ENCODE results near the gene ARHGAP6.

ARHGAP6 gene

DNA sequence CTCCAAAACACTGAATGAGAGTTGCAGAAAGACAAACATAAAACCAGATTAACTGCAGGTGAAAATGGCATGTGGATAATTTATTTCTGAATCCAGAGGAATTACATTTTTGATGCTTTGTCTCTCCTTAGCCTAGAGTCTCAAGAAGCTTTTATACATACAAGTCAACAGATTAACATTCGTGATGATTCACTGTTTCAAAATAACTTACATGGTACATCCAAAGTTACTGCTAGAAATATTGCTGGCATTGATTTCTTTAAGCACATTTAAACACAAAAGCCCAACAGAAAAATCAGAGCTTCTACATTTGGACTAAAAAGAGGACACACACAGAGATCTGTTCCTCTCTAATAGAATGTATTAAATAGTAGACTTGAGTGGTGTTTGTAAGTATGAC lies 266.9 kb downstream of the ARHGAP6 start:
- Histone ChIP-seq H3K36me3 (ENCODE audit: control insufficient read depth, insufficient read depth, low read length) (no peaks in the 10 kb centered on the region), H3K27me3 (replicated peaks; ENCODE audit: control insufficient read depth, insufficient read depth, low read length) (no peaks in the 10 kb centered on the region), H3K4me3 (replicated peaks; ENCODE audit: low read depth, low read length) (no peak overlapping the region)
- no peak for DNase-seq (ENCODE audit: extremely low read depth, insufficient read length)
- TF ChIP-seq, protein P1, sequence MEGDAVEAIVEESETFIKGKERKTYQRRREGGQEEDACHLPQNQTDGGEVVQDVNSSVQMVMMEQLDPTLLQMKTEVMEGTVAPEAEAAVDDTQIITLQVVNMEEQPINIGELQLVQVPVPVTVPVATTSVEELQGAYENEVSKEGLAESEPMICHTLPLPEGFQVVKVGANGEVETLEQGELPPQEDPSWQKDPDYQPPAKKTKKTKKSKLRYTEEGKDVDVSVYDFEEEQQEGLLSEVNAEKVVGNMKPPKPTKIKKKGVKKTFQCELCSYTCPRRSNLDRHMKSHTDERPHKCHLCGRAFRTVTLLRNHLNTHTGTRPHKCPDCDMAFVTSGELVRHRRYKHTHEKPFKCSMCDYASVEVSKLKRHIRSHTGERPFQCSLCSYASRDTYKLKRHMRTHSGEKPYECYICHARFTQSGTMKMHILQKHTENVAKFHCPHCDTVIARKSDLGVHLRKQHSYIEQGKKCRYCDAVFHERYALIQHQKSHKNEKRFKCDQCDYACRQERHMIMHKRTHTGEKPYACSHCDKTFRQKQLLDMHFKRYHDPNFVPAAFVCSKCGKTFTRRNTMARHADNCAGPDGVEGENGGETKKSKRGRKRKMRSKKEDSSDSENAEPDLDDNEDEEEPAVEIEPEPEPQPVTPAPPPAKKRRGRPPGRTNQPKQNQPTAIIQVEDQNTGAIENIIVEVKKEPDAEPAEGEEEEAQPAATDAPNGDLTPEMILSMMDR (IDR thresholded peaks at IDR 0.05; ENCODE audit: insufficient read depth, low read length, poor library complexity, severe bottlenecking): no peak

DNA sequence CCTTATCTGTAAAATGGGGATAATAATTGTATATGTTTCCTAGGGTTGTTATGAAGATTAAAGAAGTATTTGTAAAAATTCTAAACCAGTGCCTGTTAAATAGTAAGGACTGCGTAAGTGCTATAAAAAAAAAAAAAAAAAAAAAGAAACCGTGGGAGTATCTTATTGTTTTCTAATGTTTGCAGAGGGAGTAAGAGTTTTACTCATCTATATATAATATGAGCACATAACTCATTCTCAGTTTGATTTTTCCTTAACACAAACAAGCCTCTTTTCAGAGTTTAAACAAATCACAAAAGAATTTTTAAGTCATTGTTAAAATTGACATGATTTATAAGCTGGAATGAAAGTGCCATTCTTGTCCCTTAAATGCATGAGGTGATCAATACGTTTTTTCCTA lies 267.6 kb downstream of the ARHGAP6 start:
- no peak overlapping the region for H3K4me3 ChIP-seq (replicated peaks; ENCODE audit: low read depth, low read length)
- no peaks in the 10 kb centered on the region for H3K36me3 ChIP-seq (ENCODE audit: control insufficient read depth, insufficient read depth, low read length)
- no peaks in the 10 kb centered on the region for H3K27me3 ChIP-seq (replicated peaks; ENCODE audit: control insufficient read depth, insufficient read depth, low read length)
- TF ChIP-seq, protein P1 (IDR thresholded peaks at IDR 0.05; ENCODE audit: insufficient read depth, low read length, poor library complexity, severe bottlenecking): no peak
- no peak for DNase-seq (ENCODE audit: extremely low read depth, insufficient read length)

DNA sequence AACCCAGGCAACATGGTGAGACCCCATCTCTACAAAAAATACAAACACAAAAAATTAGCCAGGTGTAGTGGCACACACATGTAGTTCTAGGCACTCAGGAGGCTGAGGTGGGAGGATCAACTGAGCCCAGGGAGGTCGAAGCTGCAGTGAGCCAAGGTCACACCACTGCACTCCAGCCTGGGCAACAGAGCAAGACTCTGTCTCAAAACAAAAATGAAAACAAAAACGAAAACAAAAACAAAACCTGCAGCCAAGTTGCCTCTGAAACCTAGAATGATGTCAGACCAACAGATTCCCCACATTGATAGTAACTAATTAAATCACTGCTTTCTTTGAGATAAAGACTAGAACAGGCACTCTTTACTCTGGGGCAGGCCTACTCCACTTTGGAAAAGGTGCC lies 268.0 kb downstream of the ARHGAP6 start:
- H3K27me3 ChIP-seq (replicated peaks; ENCODE audit: control insufficient read depth, insufficient read depth, low read length): no peaks in the 10 kb centered on the region
- no peaks in the 10 kb centered on the region for H3K36me3 ChIP-seq (ENCODE audit: control insufficient read depth, insufficient read depth, low read length)
- DNase-seq (ENCODE audit: extremely low read depth, insufficient read length): no peak
- TF ChIP-seq, protein P1 (IDR thresholded peaks at IDR 0.05; ENCODE audit: insufficient read depth, low read length, poor library complexity, severe bottlenecking): no peak
- no peak overlapping the region for H3K4me3 ChIP-seq (replicated peaks; ENCODE audit: low read depth, low read length)

DNA sequence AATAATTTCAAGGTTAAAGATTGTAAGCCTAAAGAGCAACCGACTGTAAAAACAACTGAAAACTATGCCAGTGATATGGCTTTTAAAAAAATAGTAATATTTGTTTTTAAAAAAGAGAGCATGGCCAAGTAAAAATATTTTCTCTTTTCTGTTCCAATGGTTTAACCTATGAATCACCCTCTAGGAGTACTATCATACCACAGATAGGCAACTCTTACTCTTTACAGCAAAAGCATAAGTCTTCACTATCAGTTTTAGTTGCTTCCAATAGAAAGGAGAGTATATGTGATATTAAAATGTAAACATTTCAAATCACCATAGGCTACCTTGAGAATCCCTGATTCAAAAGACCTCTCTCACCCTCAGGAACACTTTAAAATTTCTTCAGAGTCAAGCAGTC lies 269.9 kb downstream of the ARHGAP6 start:
- no peaks in the 10 kb centered on the region for H3K27me3 ChIP-seq (replicated peaks; ENCODE audit: control insufficient read depth, insufficient read depth, low read length)
- no peak overlapping the region for H3K4me3 ChIP-seq (replicated peaks; ENCODE audit: low read depth, low read length)
- H3K36me3 ChIP-seq (ENCODE audit: control insufficient read depth, insufficient read depth, low read length): no peaks in the 10 kb centered on the region
- TF ChIP-seq, protein P1 (IDR thresholded peaks at IDR 0.05; ENCODE audit: insufficient read depth, low read length, poor library complexity, severe bottlenecking): no peak
- DNase-seq (ENCODE audit: extremely low read depth, insufficient read length): no peak

DNA sequence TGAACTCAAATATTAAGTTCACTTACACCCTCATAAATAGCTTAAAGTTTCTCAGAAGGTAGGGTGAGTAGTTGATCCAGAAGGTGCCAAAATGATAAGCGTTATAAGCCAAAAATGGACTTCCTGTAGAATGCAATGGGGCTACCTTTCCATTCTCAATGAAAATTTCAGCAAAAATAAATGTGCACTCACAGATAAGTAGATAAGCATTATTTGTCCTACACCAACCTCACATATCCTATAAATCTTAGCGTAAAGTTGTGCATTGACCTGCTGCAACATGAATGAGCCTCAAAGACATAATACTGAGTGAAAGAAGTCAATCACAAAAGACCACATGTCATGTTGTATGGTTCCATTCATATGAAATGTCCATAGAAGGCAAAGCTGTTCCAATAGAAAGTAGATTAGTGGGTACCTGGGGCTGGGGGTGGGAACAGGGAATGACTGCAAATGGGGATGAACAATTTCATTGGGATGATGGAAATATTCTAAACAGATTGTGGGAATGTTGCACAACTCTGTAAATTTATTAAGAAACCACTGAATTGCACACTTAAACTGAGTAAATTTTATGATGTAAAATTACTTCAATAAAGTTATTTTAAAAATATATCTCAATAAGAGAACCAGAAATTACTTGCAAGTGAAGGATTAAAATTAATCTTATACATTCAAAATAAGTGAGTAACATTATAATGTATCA lies 271.6 kb downstream of the ARHGAP6 start:
- H3K4me3 ChIP-seq (replicated peaks; ENCODE audit: low read depth, low read length): no peak overlapping the region
- DNase-seq (ENCODE audit: extremely low read depth, insufficient read length): no peak
- H3K27me3 ChIP-seq (replicated peaks; ENCODE audit: control insufficient read depth, insufficient read depth, low read length): no peaks in the 10 kb centered on the region
- H3K36me3 ChIP-seq (ENCODE audit: control insufficient read depth, insufficient read depth, low read length): no peaks in the 10 kb centered on the region
- TF ChIP-seq, protein P1 (IDR thresholded peaks at IDR 0.05; ENCODE audit: insufficient read depth, low read length, poor library complexity, severe bottlenecking): no peak

DNA sequence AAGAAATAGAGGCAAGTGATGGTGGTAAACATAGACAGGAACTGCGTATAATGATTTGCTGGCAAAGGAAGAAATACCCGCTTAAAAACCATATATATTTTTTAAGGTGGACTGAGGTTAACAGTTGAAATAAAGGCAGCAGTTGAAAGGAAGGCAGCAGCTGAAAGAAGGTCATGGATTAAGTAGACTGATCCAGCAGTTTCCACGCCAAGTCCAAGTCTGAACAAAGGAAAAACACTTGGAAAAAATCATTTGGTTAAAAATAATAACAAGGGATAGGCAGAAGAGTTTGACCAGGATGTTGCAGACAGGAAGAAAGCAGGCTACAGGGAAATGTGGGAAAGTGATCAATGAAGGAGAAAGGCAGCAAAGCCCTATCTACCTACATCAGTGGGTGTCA lies 278.9 kb downstream of the ARHGAP6 start:
- DNase-seq (ENCODE audit: extremely low read depth, insufficient read length): no peak
- no peaks in the 10 kb centered on the region for H3K27me3 ChIP-seq (replicated peaks; ENCODE audit: control insufficient read depth, insufficient read depth, low read length)
- no peaks in the 10 kb centered on the region for H3K36me3 ChIP-seq (ENCODE audit: control insufficient read depth, insufficient read depth, low read length)
- TF ChIP-seq, protein P1 (IDR thresholded peaks at IDR 0.05; ENCODE audit: insufficient read depth, low read length, poor library complexity, severe bottlenecking): no peak
- no peak overlapping the region for H3K4me3 ChIP-seq (replicated peaks; ENCODE audit: low read depth, low read length)

All from GM06990 (cell line).